Mucosa of descending colon (tissue), 3 donors: ENCODE measurements around the gene CANT1. TPM values are rescaled to one million over a fixed set of nuclear protein-coding genes. Genes with fewer than 3 reads are reported as not detected.

Experiments used
- ATAC-seq: fragments of 200-7000 bp; cut with Tn5 transposase; one replicate; pipeline ENCODE4 v1.9.1; 2020; ENCODE audit warnings: mild to moderate bottlenecking, moderate library complexity
- DNase-seq, 3 donors: peaks; one replicate each; pipeline ENCODE4 v3.0.0-alpha.2; 2020
- H3K36me3 ChIP-seq: fragments of 200-600 bp; one replicate; pipeline ENCODE4 v1.8.0; 2021; ENCODE audit warnings: low read depth, mild to moderate bottlenecking
- H3K4me1 ChIP-seq: fragments of 200-600 bp; one replicate; pipeline ENCODE4 v1.8.0; 2021; ENCODE audit warnings: low read depth, mild to moderate bottlenecking
- H3K4me3 ChIP-seq: fragments of 200-600 bp; one replicate; pipeline ENCODE4 v1.8.0; 2021; ENCODE audit warnings: mild to moderate bottlenecking
- H3K9me3 ChIP-seq: fragments of 200-600 bp; one replicate; pipeline ENCODE4 v1.8.0; 2021; ENCODE audit warnings: mild to moderate bottlenecking
- CTCF ChIP-seq: fragments of 200-600 bp; IDR thresholded peaks from one replicate; pipeline ENCODE4 v1.8.0; 2022; ENCODE audit warnings: antibody characterized with exemption, mild to moderate bottlenecking
- intact Hi-C, 2 donors: fragments of 100-400 bp; cut with DNase I in 1 of 2; cut with micrococcal nuclease in 1 of 2; formaldehyde crosslinking; loops; one replicate each; pipeline versions ENCODE4 v1.11.0 to v1.11.1; 2022; cut with DNase I, micrococcal nuclease
- total RNA-seq, 3 donors: library from RNA; stranded (reverse); fragmentation: NEBNext Ultra II Directional in 2 of 3; extraction: Animal tissue kit (Norgen Biotek cat#: 25700) in 2 of 3; gene quantifications; one replicate each; pipeline versions ENCODE4 v1.2.1 to v1.2.4, GENCODE V29; 2021 to 2023
- donor health status: DM: no; HTN: no; CAD: no; lungs with moderate emphysema.
- donor health status: DM: no; HTN: no; CAD: no.
- donor health status: DM: no; HTN: yes; CAD: no.

CANT1 gene
- total RNA-seq, 3 donors from 2014 or later, result 159 to 376 (median 242) TPM

GRCh38 chr17:79038545-79039135, 29.1 kb upstream of the CANT1 start:
- Histone ChIP-seq H3K4me1 (peaks cover 10% of the 10 kb centered on the region), H3K9me3 (no peaks in the 10 kb centered on the region), H3K4me3 (no peak overlapping the region), H3K36me3 (no peaks in the 10 kb centered on the region)
- DNase-seq, result peak in 1 of 3 donors; percentile 20
- ATAC-seq, result no peak
- TF ChIP-seq CTCF, result no peak
- intact Hi-C loops, result no loop called here

- H3K4me3 ChIP-seq, result no peak overlapping the region
- no peaks in the 10 kb centered on the region for H3K9me3 ChIP-seq
- no peak for TF ChIP-seq CTCF
- peak; percentile 77 for ATAC-seq
- peaks cover 4% of the 10 kb centered on the region for H3K4me1 ChIP-seq
- intact Hi-C loops, result no loop called here
- no peak for DNase-seq
- H3K36me3 ChIP-seq, result no peaks in the 10 kb centered on the region
Observed at GRCh38 chr17:79036596-79036995, 27.0 kb upstream of the CANT1 start.

- Histone ChIP-seq H3K4me3 (no peak overlapping the region), H3K4me1 (peaks cover 4% of the 10 kb centered on the region), H3K9me3 (no peaks in the 10 kb centered on the region), H3K36me3 (no peaks in the 10 kb centered on the region)
- ATAC-seq, result no peak
- DNase-seq, result no peak
- no peak for TF ChIP-seq CTCF
- intact Hi-C loops, result no loop called here
Observed at GRCh38 chr17:79036181-79036580, 26.6 kb upstream of the CANT1 start.

GRCh38 chr17:79035686-79036085, 26.1 kb upstream of the CANT1 start:
- Histone ChIP-seq H3K4me1 (peaks cover 4% of the 10 kb centered on the region), H3K9me3 (no peaks in the 10 kb centered on the region), H3K4me3 (no peak overlapping the region), H3K36me3 (no peaks in the 10 kb centered on the region)
- TF ChIP-seq CTCF, result no peak
- ATAC-seq (no peak), DNase-seq (no peak)
- intact Hi-C loops, result no loop called here

GRCh38 chr17:79034931-79035485, 25.4 kb upstream of the CANT1 start:
- DNase-seq (no peak), ATAC-seq (no peak)
- no peaks in the 10 kb centered on the region for H3K36me3 ChIP-seq
- intact Hi-C loops, result no loop called here
- H3K4me3 ChIP-seq, result no peak overlapping the region
- H3K9me3 ChIP-seq, result no peaks in the 10 kb centered on the region
- peaks cover 4% of the 10 kb centered on the region for H3K4me1 ChIP-seq
- TF ChIP-seq CTCF, result no peak
